HG03575 (cell line): ENCODE measurements around the gene ZNF175.
"Not testable (repeated sequence)": the region's sequence is repeated elsewhere in the genome, so short reads cannot be mapped to it uniquely, and the experiment has no call there.

Experiments
- ATAC-seq: cut with Tn5 transposase; IDR thresholded peaks from one replicate; pipeline ENCODE4 v1.9.1; 2021; ENCODE audit not compliant: unreplicated experiment, insufficient number of reproducible peaks, low FRiP score; ENCODE audit errors: extremely low read depth

The ZNF175 gene

GRCh38 chr19:51610576-51610975, 39.5 kb downstream of the ZNF175 start:
- ATAC-seq, result no peak

GRCh38 chr19:51614789-51615188, 43.7 kb downstream of the ZNF175 start:
- no peak for ATAC-seq

- ATAC-seq, result no peak
These were observed 44.9 kb downstream of the ZNF175 start for GRCh38 chr19:51615991-51616390.

- ATAC-seq, result no peak
These were observed 50.1 kb downstream of the ZNF175 start for GRCh38 chr19:51621178-51621577.

GRCh38 chr19:51626675-51627074, 55.6 kb downstream of the ZNF175 start:
- no peak for ATAC-seq

- no peak for ATAC-seq
These were observed 56.5 kb downstream of the ZNF175 start for GRCh38 chr19:51627491-51628138.

GRCh38 chr19:51628153-51628939, 57.3 kb downstream of the ZNF175 start:
- no peak for ATAC-seq

GRCh38 chr19:51630315-51630714, 59.2 kb downstream of the ZNF175 start, which contains the start of gene SIGLEC5:
Gene SIGLEC5 (minus strand): TSS chr19:51630401. CDS start chr19:51630335, 66 bp downstream.
- not testable (repeated sequence) for ATAC-seq

GRCh38 chr19:51632126-51632525, 61.0 kb downstream of the ZNF175 start:
- no peak for ATAC-seq

- ATAC-seq, result no peak
These were observed 66.4 kb downstream of the ZNF175 start for GRCh38 chr19:51637362-51637978.

- ATAC-seq, result no peak
These were observed 68.8 kb downstream of the ZNF175 start for GRCh38 chr19:51639916-51640315.

- no peak for ATAC-seq
These were observed 69.3 kb downstream of the ZNF175 start for GRCh38 chr19:51640386-51640785.

- no peak for ATAC-seq
These were observed 70.6 kb downstream of the ZNF175 start for GRCh38 chr19:51641648-51642047.
